Measurements from ENCODE around the gene GBP1. TPM values are rescaled to one million over a fixed set of nuclear protein-coding genes. Genes with fewer than 3 reads are reported as not detected.

The GBP1 gene
- total and polyA plus RNA-seq, 2 of the 8 experiments (the other 6 are each of a cell fraction or from before 2014, with no cell fraction given), result not detected

GRCh38 chr1:89068291-89068690 lies 3.3 kb upstream of the GBP1 start:
- Histone ChIP-seq H3K4me3 (ENCODE audit: extremely low read depth in 1 of 4, insufficient read depth in 2 of 4, low read depth in 3 of 4, low read length in 4 of 4) (no peak overlapping the region), H4K91ac (replicated peaks; ENCODE audit: insufficient read length, low read length) (no peak overlapping the region), H3K79me2 (ENCODE audit: control insufficient read depth in 1 of 2, insufficient read depth in 2 of 2, low read length in 2 of 2) (no peaks in the 10 kb centered on the region), H2BK12ac (ENCODE audit: low read depth, low read length) (no peak overlapping the region), H4K5ac (ENCODE audit: insufficient read length, low read depth, low read length) (no peak overlapping the region), H2AFZ (ENCODE audit: low read length) (no peak overlapping the region; the same call in 1 of the 2 replicates), H2BK15ac (ENCODE audit: low read length) (no peak overlapping the region), H4K20me1 (replicated peaks in 1 of 2; ENCODE audit: control insufficient read depth in 1 of 2, insufficient read depth in 2 of 2, low read length in 2 of 2) (no peaks in the 10 kb centered on the region), H3K79me1 (ENCODE audit: low read depth, low read length) (no peaks in the 10 kb centered on the region), H3K36me3 (ENCODE audit: control insufficient read depth in 2 of 4, insufficient read depth in 4 of 4, low read length in 3 of 4) (no peaks in the 10 kb centered on the region), H3K27me3 (replicated peaks in 1 of 4; ENCODE audit: control insufficient read depth in 3 of 4, extremely low read depth in 1 of 4, insufficient read depth in 3 of 4, low read length in 3 of 4) (no peaks in the 10 kb centered on the region), H2BK20ac (ENCODE audit: low read length) (no peak overlapping the region), H3K56ac (replicated peaks; ENCODE audit: insufficient read length, low read depth, low read length) (no peak overlapping the region), H2AK5ac (ENCODE audit: low read depth, low read length) (no peak overlapping the region), H3K4me2 (ENCODE audit: insufficient read depth in 1 of 2, low read depth in 2 of 2, low read length in 2 of 2) (no peak overlapping the region), H2BK120ac (replicated peaks; ENCODE audit: low read depth, low read length) (no peak overlapping the region), H3K9ac (replicated peaks in 1 of 4; ENCODE audit: extremely low read depth in 1 of 4, low read depth in 3 of 4, low read length in 3 of 4) (no peak overlapping the region), H3K27ac (ENCODE audit: low read depth, low read length) (no peak overlapping the region), H4K8ac (ENCODE audit: extremely low read depth, insufficient read depth, low read length) (no peak overlapping the region), H3K23ac (ENCODE audit: insufficient read length) (no peak overlapping the region), H3K4me1 (replicated peaks in 1 of 4; ENCODE audit: control insufficient read depth in 3 of 4, insufficient read depth in 4 of 4, low read length in 3 of 4) (no peaks in the 10 kb centered on the region), H3K14ac (ENCODE audit: insufficient read length) (no peak overlapping the region), H2BK5ac (ENCODE audit: low read depth, low read length) (no peak overlapping the region), H3K18ac (ENCODE audit: extremely low read depth, low read length) (no peak overlapping the region), H3K23me2 (ENCODE audit: low read depth, low read length) (no peaks in the 10 kb centered on the region), H3K9me3 (ENCODE audit: insufficient read depth in 2 of 2, low read depth in 1 of 2, low read length in 1 of 2) (no peaks in the 10 kb centered on the region), H3K4ac (replicated peaks; ENCODE audit: insufficient read length, low read depth, low read length) (no peak overlapping the region)
- CTCF ChIA-PET (ENCODE audit: partially characterized antibody), result interaction anchor here (0.5 to 1.0 kb wide), 3 partner anchors 17 to 423 kb away, joined by 3 read pairs; no protein-coding TSS in a partner anchor
- no peak for FAIRE-seq
- POLR2A ChIA-PET (ENCODE audit: partially characterized antibody), result no interaction called here
- DNase-seq (ENCODE audit: low read depth in 1 of 2, low spot score in 2 of 2), result no peak
- TF ChIP-seq PHF8 (conservative IDR thresholded peaks at IDR 0.05; ENCODE audit: low read depth, low read length), result no peak
- no peak for TF ChIP-seq POU5F1 (IDR thresholded peaks at IDR 0.05; ENCODE audit: low read depth, low read length)
- no peak for TF ChIP-seq POLR2AphosphoS5 (IDR thresholded peaks at IDR 0.05; ENCODE audit: low read depth, low read length)
- no peak for TF ChIP-seq SIX5 (IDR thresholded peaks at IDR 0.05; ENCODE audit: low read depth, low read length)
- TF ChIP-seq JUN (IDR thresholded peaks at IDR 0.05; ENCODE audit: low read depth, low read length), result no peak
- TF ChIP-seq ATF2 (IDR thresholded peaks at IDR 0.05; ENCODE audit: low read length), result no peak
- TF ChIP-seq ASH2L (IDR thresholded peaks at IDR 0.05; ENCODE audit: low read length), result no peak
